ENCODE data around the gene CERS5.

- TF ChIP-seq, protein P1, sequence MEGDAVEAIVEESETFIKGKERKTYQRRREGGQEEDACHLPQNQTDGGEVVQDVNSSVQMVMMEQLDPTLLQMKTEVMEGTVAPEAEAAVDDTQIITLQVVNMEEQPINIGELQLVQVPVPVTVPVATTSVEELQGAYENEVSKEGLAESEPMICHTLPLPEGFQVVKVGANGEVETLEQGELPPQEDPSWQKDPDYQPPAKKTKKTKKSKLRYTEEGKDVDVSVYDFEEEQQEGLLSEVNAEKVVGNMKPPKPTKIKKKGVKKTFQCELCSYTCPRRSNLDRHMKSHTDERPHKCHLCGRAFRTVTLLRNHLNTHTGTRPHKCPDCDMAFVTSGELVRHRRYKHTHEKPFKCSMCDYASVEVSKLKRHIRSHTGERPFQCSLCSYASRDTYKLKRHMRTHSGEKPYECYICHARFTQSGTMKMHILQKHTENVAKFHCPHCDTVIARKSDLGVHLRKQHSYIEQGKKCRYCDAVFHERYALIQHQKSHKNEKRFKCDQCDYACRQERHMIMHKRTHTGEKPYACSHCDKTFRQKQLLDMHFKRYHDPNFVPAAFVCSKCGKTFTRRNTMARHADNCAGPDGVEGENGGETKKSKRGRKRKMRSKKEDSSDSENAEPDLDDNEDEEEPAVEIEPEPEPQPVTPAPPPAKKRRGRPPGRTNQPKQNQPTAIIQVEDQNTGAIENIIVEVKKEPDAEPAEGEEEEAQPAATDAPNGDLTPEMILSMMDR (IDR thresholded peaks at IDR 0.05): no peak
- TF ChIP-seq POLR2A (IDR thresholded peaks at IDR 0.05): no peak
These were observed 25.1 kb upstream of the CERS5 start for GRCh38 chr12:50192236-50192635.
